Amniotic stem cell (primary cell): ENCODE results near the gene ITGB3.

ENCODE experiments used
- DNase-seq: peaks from one replicate; lab custom pipeline; 2025; lab: John Stamatoyannopoulos, UW

Gene ITGB3

DNA sequence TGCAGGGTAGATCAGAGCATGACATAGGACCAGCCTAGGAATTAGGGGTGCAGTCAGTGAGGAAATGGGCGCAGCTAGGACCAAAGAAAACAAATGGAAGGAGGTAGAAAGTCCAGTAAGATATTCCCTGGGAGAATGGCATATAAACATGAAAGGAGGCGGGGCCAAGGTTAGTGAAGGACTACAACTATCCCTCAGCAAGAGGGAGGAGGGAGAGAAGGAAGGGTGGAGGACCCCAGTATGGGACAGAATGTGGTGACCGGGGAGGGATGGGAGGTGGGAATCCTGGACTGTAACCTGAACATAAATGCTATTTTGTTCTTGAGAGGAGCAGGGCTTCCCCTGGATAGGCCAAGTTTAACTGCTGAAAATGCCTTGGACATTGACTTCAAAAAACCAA, 22.8 kb downstream of the ITGB3 start:
- DNase-seq, result no peak

GRCh38 chr17:47276868-47277267, 23.2 kb downstream of the ITGB3 start:
- DNase-seq, result peak; percentile 68

DNA sequence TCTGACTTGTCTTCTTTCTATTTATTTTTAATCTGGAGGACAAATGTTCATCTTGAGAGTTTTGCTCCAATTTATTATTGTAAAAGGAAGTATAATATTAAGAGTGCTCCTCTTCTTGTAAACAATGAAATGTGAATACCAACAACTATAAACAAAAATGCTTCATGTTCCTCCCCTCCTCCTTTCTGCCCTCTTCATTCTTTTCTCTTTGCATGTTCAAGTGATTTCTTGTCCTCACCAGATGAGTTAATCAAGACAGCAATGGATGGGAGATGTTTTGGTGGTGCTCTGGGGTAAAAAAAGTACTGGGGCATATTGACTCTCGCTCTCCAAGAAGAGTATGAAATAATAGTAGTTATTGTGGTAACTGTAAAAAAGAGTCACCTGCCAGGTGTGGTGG, 24.3 kb downstream of the ITGB3 start:
- DNase-seq, result no peak

DNA sequence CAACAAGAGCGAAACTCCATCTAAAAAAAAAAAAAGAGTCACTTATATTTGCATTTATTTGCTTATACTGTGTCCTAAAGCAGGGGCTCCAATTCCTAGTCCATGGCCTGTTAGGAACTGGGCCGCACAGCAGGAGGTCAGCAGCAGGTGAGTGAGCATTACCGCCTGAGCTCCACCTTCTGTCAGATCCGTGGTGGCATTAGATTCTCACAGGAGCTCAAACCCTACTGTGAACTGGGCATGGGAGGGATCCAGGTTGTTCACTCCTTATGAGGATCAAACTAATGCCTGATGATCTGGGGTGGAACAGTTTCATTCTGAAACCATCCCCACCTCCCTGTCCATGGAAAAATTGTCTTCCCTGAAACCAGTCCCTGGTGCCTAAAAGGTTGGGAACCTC, 24.9 kb downstream of the ITGB3 start:
- no peak for DNase-seq

DNA sequence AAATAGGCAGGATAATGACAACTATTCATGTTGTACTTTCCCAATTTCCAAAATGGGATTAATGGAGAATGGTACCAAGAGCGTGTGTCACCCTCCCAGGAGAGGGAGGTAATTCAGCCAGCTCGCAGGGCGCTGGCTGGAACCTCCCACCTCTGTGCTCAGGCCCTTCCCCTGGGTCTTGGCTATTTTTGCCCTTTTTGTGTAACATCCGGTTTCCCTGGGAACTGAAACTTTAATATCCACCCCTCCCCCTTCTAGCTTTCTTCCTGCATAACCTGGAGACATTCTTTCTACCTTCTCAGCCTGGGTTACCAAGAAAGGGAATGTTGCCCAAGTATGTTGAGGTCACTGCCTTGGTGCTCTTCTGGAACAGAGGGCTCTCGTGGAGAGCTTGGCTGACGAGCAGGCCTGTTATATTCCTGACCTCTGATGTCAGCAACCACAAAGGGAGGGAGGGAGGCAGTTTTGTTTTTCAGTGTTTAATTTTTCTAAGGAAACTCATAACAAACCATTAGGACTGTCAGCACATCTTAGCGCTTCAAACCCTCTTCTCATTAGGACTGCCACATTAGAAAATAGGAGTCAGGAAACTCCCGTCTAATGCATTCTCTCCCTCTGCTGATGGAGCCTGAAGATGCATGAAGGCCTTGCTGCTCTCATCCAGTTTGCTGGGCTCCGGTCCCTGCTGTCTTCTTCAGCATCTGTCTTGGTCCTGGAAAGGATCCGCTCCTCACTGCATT, 25.6 kb downstream of the ITGB3 start:
- peak; percentile 64 for DNase-seq

- no peak for DNase-seq
Observed at GRCh38 chr17:47280072-47280811, 26.6 kb downstream of the ITGB3 start.

DNA sequence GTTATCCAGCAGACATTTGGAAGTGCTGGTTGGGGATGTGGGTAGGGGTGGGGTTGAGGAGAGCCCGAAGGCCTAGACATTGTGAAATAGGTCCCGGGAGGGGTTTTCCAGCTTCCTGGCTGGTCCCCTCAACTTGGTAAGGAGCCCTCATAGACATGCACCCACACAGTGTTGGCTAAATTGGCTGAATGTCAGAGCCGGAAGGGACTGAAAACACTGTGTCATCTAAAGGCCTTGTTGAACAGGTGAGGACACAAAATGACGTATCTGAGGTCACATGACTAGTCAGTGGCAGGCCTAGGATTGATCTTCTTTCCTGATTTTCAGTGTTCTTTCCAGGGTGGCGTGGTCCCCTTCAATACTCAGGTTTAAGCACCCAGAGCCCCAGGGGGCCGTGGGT, 27.6 kb downstream of the ITGB3 start:
- no peak for DNase-seq

DNA sequence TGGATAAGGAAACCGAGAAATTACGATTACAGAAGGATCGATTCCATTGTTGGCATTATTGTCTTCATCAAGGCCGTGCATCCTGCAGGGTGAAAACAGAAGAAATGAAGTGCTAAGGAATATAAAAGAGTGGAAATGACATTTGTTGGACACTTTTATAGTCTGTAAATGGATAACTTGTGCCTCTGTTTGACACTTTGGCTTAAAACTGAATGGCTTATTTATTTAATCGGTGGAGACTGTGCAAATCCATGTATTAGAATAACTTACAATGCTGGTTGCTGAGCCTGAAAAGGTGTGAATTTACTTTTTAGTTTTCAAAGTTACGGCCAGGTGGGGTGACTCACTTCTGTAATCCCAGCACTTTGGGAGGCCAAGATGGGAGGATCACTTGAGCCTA, 31.4 kb downstream of the ITGB3 start:
- no peak for DNase-seq

DNA sequence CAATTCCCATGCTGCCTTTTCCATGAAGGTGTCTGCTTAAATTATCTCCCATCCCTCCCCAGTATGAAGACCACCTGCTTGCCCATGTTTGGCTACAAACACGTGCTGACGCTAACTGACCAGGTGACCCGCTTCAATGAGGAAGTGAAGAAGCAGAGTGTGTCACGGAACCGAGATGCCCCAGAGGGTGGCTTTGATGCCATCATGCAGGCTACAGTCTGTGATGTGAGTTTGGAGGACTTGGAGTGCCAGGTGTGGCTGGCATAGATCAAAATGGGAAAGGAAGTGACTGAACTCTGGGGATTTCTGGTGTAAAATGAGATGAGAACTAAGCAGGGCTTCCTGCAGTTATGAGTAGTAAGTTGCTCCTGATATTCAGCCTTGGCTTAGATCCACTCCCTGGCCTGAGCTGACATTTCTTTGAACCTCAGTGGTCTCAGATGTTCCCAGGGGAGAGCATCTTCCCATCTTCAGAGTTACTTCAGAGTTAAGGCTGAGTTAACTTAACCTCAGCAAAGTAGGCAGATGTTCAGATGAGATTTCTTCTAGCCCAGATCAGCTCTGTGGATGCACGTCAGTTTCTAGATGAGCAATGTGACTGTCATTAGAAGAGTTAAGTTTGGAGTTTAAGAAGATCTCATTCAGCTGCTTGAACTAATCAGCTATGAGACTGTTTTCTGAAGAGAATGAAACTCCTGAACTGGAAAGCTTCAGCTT, 32.7 kb downstream of the ITGB3 start:
- no peak for DNase-seq

DNA sequence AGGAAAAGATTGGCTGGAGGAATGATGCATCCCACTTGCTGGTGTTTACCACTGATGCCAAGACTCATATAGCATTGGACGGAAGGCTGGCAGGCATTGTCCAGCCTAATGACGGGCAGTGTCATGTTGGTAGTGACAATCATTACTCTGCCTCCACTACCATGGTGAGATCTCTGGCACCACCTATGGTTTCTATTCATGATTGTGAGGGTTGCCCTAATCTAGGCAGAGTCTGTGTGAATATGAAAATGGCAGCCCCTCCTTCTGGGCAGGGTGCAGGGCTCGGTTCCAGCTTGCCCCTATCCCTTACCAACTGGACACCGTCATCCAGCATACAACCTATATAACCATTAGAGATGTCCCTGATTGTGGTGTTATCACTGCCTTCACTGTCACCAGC, 33.4 kb downstream of the ITGB3 start:
- no peak for DNase-seq

DNA sequence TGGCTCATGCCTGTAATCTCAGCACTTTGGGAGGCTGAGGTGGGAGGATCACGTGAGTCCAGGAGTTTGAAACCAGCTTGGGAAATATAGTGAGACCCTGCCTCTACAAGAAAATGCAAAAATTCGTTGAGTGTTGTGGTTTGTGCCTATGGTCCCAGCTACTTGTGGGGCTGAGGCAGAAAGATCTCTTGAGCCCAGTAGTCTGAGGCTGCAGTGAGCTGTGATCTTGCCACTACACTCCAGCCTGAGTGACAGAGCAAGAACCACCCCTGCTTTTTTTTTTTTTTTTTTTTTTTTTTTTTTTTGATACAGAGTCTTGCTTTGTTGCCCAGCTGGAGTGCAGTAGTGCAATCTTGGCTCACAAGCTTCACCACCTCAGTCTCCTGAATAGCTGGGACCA, 34.0 kb downstream of the ITGB3 start:
- DNase-seq, result no peak

DNA sequence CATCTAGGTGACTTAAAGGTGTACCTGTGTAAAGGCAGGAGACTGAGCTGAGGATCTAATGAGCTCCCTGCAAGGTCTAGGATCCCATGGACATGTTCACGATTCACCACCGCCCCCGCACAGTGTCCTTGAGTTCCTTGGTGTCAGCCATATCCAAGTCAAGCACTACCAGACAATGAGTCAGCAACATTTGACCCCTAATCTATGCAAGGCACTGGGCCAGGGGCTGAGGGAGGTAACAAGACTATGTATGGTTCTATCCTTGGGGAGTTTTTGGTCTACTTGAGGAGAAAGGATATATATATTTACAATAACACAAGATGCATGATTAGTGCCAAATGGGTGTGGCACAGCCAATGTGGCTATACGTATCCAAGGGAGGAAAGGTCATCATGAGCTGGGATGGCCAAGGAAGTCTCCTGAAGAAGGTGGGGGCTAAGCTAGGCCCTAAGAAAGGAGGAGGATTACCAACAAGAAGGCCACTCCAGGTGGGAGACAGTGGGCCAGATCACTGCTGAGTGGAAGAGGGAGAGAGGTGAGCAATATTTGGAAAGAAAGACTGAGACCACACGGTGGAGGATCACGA, 35.0 kb downstream of the ITGB3 start:
- DNase-seq, result no peak

- DNase-seq, result no peak
Observed at GRCh38 chr17:47289302-47289701, 35.7 kb downstream of the ITGB3 start.

- DNase-seq, result no peak
Observed at GRCh38 chr17:47290870-47291241, 37.2 kb downstream of the ITGB3 start.

DNA sequence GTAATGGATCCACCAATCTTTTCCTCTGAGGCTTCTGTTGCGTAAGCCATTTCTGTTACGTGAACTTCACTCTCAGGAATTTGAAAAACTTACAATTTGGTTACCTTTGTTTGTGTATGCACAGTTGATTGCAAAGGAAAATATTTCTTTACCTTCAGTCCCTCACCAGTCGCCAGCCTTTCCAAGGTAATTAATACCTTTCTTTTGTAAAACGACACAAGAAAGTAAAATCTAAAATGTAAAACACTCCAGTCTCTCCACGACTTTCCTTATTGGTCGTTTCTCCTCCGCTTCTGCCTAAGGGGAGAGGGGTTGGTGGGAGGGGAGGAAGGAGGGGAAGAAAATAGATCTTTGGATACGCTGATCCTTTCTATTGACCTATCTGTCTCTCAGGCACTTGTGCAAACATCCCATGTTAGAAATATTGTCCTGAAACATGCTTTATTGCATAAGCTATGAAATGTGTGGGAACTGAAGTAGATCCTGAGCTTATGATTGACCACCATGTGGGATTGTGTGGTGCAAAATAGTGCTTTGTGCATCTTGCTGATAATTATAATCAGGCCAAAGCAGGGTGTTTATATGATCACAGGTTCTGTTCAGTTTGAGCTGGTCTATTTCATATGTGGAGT, 37.7 kb downstream of the ITGB3 start:
- no peak for DNase-seq

GRCh38 chr17:47292206-47292605, 38.6 kb downstream of the ITGB3 start:
- no peak for DNase-seq

- no peak for DNase-seq
Observed at GRCh38 chr17:47295037-47295873, 41.6 kb downstream of the ITGB3 start.

DNA sequence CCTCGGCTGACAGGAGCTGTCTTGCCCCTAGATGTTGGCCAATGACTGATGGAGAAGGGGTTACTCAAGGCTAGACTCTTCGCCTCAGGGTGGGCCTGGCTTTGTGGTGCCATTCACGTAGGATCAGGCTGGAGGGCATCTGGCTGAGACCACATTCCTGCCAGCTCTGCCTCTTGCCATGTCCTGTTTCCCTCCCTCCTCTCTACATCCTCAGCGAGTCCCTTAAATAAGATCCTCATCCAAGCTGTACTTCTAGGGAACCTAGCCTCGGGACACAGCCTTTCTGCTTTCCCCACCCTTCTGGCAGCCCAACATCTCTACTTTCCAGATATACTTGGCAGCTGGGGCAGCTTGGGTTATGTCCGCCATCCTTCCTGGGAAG, 42.2 kb downstream of the ITGB3 start:
- no peak for DNase-seq

- DNase-seq, result no peak
Observed at GRCh38 chr17:47297661-47298400, 44.2 kb downstream of the ITGB3 start.

- no peak for DNase-seq
Observed at GRCh38 chr17:47298712-47299111, 45.1 kb downstream of the ITGB3 start.
